ENCODE data around the gene ARHGEF9.

The ARHGEF9 gene

DNA sequence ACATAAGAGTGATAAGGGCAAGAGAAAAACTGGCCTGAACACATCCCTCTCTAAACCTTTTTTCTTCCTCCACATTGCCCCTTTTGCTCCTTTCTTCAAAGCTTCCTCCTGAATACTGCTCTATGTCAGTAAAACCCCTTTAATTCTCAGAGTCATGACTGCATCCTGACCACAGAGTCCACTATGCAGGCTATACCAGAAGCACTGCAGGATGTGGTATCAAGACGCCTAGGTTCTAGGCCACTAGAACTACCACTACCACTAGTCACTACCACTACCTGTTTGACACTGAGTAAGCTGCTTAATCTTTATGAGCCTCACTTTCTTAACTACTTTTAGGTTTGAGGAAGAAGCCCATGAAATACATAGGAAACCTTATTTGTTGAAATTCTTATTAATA is 38.7 kb downstream of the ARHGEF9 start:
- no peak for DNase-seq (ENCODE audit: low spot score)

GRCh38 chrX:63744850-63745394 is 40.1 kb downstream of the ARHGEF9 start:
- DNase-seq (ENCODE audit: low spot score) = no peak

GRCh38 chrX:63743596-63743995 is 41.4 kb downstream of the ARHGEF9 start:
- no peak for DNase-seq (ENCODE audit: low spot score)

DNA sequence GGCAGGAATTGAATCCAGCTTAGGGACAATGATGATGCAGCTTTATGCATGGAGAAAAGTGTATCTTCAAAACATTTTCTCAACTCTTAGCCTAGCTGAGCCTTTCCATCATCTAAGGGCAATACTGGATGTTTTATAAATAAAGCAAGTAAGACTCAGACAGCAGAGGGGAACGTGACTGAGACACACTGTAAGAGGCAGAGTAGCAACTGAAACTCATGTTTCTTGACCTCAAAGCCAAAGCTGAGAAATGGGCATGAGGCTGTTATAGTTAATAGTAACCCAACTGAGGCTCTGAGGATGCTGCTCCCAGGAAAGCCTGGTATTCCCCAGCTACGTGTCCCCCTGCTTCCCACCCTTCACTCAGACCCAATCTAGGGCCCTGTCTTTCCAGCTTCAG is 44.6 kb downstream of the ARHGEF9 start:
- no peak for DNase-seq (ENCODE audit: low spot score)

DNA sequence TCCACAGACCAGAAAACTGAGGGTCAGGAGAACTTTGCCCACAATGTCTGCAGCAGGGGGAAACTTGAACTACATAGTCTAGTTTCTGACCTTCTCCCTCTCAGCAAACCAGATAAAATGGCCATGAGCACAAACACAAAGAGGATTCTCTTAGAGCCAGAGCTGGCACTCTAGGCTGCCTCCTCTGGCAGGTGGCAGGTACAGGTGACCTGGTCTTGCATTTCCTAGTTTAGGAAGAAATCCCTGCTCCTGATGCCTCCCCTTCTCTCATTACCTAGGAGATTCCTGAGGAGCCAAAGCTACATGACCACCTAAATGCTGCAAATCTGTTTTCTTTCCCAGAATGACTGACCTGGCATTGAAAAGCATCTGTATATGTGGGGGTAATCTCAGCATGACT is 45.1 kb downstream of the ARHGEF9 start:
- no peak for DNase-seq (ENCODE audit: low spot score)

DNA sequence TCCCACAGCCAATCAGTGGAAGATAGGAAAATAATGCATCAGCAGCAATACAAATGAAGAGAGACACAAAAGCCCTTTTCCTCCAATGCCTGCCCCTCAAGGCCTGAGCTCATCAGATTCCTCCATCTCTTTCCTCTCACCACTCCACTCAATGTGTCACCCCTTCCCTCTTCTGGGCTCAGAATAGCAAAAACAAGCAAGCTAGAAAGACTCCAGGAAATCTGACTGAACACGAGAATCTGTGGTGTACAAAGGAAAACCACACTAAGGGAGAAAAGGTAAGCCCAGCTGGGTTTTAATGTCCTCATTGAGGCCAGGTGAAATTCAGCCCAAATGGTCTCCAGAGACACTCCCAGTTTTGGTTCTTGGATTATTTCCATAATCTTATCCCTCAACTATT is 46.3 kb downstream of the ARHGEF9 start:
- DNase-seq (ENCODE audit: low spot score) = no peak

DNA sequence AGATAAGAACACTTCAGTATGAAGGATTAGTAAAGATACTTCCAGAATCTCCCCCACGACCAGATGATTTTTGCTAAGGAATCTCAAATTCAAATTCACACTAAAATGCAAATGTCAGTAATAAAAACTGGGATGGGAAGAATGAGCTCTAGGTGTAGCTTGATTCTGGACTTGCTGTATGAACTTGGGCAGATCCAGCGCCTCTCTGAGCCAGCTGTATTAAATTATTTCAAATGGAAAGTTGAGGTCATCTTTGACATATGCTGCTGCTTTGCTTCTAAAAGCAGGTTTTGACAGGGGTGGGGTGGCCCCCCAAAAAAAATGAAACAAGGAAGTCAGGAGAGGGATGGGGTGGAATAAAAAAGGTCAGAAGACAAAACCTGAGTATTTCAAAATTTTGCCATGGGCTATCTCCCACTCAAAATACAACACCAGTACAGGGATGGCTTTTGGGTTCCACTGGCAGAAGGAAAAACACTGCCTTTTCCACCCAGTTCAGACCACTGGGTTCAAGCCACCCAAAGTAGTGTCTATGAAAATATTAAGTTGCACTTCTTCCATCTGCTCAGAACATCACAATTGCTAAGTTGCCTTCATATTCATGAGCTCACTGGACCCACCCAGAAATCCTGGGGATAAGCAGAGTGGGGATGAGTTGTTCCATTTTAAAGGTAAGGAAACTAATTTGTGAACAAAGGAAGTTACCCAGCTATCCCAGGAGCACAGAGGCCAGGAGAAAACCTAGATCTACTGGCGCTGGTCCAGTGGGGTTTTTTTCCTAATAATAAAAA is 47.7 kb downstream of the ARHGEF9 start:
- no peak for DNase-seq (ENCODE audit: low spot score)

DNA sequence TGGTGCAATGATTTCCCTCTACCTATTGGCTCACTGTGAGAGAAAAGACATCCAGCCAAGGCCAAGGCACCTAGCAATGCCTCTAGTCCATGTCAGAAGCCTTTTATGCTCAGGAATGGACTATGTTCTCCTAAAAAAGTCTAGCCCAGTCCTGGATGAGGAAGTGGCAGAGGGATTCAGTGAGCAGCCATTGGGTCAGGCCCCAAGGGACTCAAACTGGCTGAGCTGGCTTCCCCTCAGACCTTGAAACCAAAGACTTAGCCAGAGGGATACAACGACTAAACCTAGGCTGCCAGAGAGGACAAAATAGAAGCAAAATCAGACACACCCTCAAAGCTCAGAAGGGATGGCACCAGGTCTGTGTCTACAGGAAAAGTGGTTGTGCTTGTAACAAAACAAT is 49.1 kb downstream of the ARHGEF9 start:
- no peak for DNase-seq (ENCODE audit: low spot score)

DNA sequence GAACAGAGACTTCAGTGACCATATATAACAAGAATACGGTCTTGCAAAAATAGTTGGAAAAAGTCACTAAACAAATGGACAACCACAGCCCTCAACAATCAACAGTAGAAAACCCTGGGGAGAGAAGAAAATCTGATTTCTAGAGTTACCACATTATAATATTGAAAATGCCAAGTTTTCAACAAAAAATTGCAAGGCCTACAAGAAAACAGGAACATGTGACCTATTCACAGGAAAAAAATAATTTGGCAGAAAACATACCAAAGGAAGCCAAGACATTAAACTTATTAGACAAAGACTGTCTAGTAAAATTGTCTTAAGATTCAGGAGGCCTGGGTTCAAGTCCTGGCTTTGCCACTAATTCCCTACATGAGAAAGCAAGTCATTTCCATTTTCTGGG is 64.7 kb downstream of the ARHGEF9 start:
- no peak for DNase-seq (ENCODE audit: low spot score)

GRCh38 chrX:63719633-63720032 is 65.4 kb downstream of the ARHGEF9 start:
- no peak for DNase-seq (ENCODE audit: low spot score)

DNA sequence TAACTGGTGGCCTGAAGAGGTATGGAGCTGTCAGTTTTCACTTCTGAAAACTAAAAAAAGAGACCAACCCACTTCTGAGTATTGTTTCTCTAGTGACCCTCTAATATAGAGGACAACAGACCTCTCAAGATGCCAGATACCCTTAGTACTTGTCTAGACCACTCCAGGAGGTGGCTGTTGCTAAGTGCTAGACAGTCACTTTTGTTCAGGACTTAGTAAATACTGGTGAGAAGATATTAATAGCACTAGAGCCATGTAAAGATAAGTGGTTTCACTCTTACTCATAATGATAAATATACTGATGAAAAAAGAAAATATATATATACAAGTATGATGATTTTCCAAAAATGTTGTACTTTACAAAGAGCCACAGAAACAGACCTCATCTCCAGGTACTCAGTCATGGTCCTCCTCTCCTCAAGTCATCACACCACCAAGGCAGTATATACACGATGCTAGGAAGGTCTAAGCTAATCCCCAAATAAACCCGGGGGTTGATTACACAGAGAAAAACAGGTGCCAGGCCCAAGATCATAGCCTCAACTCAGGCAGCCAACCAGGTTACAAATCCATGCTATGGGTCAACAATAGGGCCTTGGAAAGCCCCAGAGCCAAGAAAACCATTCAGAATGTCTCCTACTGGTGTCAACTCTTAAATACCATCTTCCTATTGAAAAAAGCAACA is 66.9 kb downstream of the ARHGEF9 start:
- DNase-seq (ENCODE audit: low spot score) = no peak

GRCh38 chrX:63713526-63713925 is 71.5 kb downstream of the ARHGEF9 start:
- DNase-seq (ENCODE audit: low spot score) = no peak

GRCh38 chrX:63708801-63709200 is 76.2 kb downstream of the ARHGEF9 start:
- DNase-seq (ENCODE audit: low spot score) = no peak

DNA sequence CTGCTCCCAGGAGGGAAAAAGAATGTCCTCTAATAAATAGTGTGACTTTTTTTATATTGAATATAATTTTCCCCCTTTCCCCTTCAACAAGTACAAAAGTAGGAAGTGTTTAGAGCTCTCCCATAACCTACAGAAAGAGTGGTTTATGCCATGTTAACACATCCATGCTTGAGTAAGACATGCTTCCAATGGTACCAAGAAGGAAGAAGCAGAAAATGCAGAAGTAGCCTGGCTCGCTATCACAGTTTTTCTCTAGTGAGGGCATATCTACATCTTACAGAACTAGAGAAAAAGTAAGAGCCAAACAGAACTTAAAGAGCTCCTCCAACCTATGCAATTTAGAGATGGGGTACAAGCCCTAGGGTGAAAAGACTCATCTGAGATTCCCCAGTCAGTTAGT is 82.5 kb downstream of the ARHGEF9 start:
- DNase-seq (ENCODE audit: low spot score) = no peak

DNA sequence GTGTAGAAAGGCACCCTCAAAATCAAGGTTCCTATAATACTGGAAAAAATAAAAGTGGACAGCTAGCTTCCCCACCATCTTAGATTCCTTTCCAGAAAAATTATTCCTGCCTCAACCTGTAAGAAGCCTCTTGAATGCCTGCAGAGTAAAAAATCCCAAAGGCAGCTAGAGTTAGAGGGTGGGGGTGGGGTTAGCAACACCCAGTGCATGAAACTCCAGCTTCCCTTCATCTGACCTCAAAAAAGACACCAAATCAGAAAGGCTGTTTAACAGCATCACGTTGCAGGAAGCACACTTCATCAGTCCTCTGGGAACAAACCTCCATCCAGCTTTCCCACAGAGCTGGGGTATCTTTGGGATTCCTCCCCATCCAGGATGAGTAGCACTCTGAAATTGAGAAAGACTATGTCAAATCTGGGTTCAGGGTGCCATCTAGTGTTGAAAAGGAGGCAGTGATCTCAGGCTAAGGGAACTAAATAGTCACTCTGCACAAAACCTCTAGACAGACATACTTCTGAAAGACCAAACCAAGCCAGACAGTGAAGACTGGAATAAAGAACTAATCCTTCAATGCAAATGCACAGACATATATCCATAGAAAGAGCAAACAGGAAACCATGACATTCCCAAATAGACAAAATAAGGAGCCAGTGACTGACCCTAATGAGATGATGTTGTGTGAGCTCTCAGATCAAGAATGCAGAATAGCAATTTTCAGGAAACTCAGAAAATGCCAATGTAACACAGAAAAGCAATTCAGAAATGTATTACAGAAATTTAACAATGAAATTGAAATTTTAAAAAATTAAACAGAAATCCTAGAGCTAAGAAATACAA is 97.9 kb downstream of the ARHGEF9 start:
- peak; percentile 21 for DNase-seq (ENCODE audit: low spot score)

GRCh38 chrX:63680423-63680822 is 104.6 kb downstream of the ARHGEF9 start:
- no peak for DNase-seq (ENCODE audit: low spot score)

DNA sequence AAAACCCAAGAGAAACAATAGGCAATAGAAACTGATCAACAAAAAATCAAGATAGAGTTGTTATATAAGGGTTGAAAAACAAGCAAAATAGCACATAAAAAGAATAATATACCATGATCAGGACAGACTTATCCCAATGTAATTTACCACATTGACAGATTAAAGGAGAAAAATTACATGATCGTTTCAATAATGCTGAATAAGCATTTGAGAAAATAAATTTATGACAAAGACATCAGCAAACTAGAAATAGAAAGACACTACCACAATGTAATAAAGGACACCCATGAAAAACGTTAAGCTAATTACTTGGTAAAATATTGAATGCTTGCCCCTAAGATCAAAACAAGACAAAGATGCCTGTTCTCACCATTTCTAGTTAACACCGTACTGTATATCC is 105.6 kb downstream of the ARHGEF9 start:
- no peak for DNase-seq (ENCODE audit: low spot score)

DNA sequence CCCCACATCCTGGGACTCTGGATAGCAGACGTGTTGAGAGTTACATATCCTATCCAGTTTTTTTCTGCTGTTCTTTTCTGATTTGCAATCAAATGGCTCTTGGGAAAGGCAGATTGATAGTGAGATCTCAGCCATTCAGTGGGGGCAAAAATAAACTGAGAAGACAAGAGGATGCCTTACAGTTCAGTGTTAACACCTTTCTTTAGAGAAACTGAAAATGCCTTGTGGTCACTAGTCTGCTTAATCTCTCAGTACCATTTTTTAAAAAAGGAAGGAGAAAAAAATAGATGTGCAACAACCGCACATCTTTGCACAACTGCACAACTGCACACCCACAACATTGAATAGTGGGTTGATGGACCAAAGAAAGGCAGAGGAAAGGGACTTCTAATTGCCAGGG is 109.3 kb downstream of the ARHGEF9 start:
- no peak for DNase-seq (ENCODE audit: low spot score)

- DNase-seq (ENCODE audit: low spot score) = no peak
Measured at GRCh38 chrX:63673896-63674295, 111.1 kb downstream of the ARHGEF9 start.

GRCh38 chrX:63664741-63665140 is 120.3 kb downstream of the ARHGEF9 start:
- no peak for DNase-seq (ENCODE audit: low spot score)

GRCh38 chrX:63664083-63664482 is 120.9 kb downstream of the ARHGEF9 start:
- no peak for DNase-seq (ENCODE audit: low spot score)

GRCh38 chrX:63661676-63662075 is 123.3 kb downstream of the ARHGEF9 start:
- no peak for DNase-seq (ENCODE audit: low spot score)

GRCh38 chrX:63658920-63659319 is 126.1 kb downstream of the ARHGEF9 start:
- no peak for DNase-seq (ENCODE audit: low spot score)
